HCT116 (cell line): Measurements from ENCODE around the gene DOCK4. TPM values are rescaled to one million over a fixed set of nuclear protein-coding genes. Genes with fewer than 3 reads are reported as not detected.

Experiments
- ATAC-seq: fragments of 200-7000 bp; cut with Tn5 transposase; 2 replicates; pipeline ENCODE4 v1.9.1; 2020; ENCODE audit warnings: mild to moderate bottlenecking, moderate library complexity
- BruUV-seq: library from RNA; stranded (reverse); fragments of 400-500 nt; replicated peaks from 2 replicates; lab custom pipeline; 2021; lab: Mats Ljungman, UMichigan
- CTCF ChIA-PET: fragments of 300-600 bp; sonication (Branson Sonifier 250); formaldehyde crosslinking; loops from one replicate; lab custom pipeline; 2021; ENCODE audit warnings: antibody characterized with exemption; lab: Charles Lee
- POLR2A ChIA-PET: fragments of 300-600, 350-600 bp; sonication (Branson Sonifier 250); formaldehyde crosslinking; loops from one replicate; lab custom pipeline; 2021; ENCODE audit warnings: antibody characterized with exemption; lab: Charles Lee
- RAD21 ChIA-PET, 2 experiments: fragments of 300-600 bp; sonication (Branson Sonifier 250); formaldehyde crosslinking; loops; one replicate each; lab custom pipeline; 2023; ENCODE audit warnings: low total read pairs in 2 of 2; ENCODE audit not compliant: uncharacterized antibody in 2 of 2, unreplicated experiment in 2 of 2, low non-redundant PET in 1 of 2; lab: Charles Lee
- DNase-seq: peaks from one replicate; pipeline ENCODE4 v3.0.0-alpha.2; 2010; ENCODE audit warnings: low read depth, low spot score
- H2AFZ ChIP-seq: fragments of 200-600 bp; shearing (Covaris generic), sonication (generic); 2 replicates; pipeline ENCODE4 v1.6.1; 2017; ENCODE audit warnings: low read depth, mixed run types, mixed read lengths, antibody characterized with exemption, low read length; ENCODE audit not compliant: poor library complexity, severe bottlenecking
- H3K27ac ChIP-seq: 2 replicates; pipeline ENCODE4 v1.5.1; 2012; ENCODE audit warnings: low read depth, low read length
- H3K27me3 ChIP-seq: fragments of 200-600 bp; sonication (generic); 2 replicates; pipeline ENCODE4 v1.6.1; 2016; ENCODE audit warnings: mixed run types, low read length, mixed read lengths; ENCODE audit not compliant: insufficient read depth
- H3K36me3 ChIP-seq, 2 experiments: fragments of 200-500 bp in 1 of 2; fragments of 200-600 bp in 1 of 2; sonication (Bioruptor generic) in 1 of 2; sonication (generic) in 1 of 2; 2 replicates each; pipeline versions ENCODE4 v1.5.1 to v1.6.1; 2014 to 2016; ENCODE audit warnings: low read length in 2 of 2, inconsistent platforms in 1 of 2, mixed read lengths in 1 of 2, mixed run types in 1 of 2; ENCODE audit not compliant: insufficient read depth in 2 of 2, control insufficient read depth in 1 of 2
- H3K4me1 ChIP-seq, 2 experiments: fragments of 200-600 bp in 1 of 2; sonication (generic) in 1 of 2; 2 replicates each; pipeline versions ENCODE4 v1.5.1 to v1.6.1; 2012 to 2017; ENCODE audit warnings: low read length in 2 of 2, inconsistent platforms in 1 of 2, mild to moderate bottlenecking in 1 of 2, mixed read lengths in 1 of 2, mixed run types in 1 of 2, moderate library complexity in 1 of 2; ENCODE audit not compliant: insufficient read depth in 2 of 2, control insufficient read depth in 1 of 2
- H3K4me2 ChIP-seq: fragments of 200-600 bp; sonication (generic); 2 replicates; pipeline ENCODE4 v1.6.1; 2017; ENCODE audit warnings: mixed run types, low read length, mixed read lengths
- H3K4me3 ChIP-seq, 2 experiments: fragments of 200-600 bp in 1 of 2; sonication (generic) in 1 of 2; replicated peaks in 1 of 2; 2 replicates each; pipeline ENCODE4 v1.5.1; 2011 to 2016; ENCODE audit warnings: low read length in 2 of 2, control low read depth in 1 of 2, low read depth in 1 of 2, mild to moderate bottlenecking in 1 of 2, mixed read lengths in 1 of 2, mixed run types in 1 of 2
- H3K79me2 ChIP-seq: fragments of 200-600 bp; sonication (generic); 2 replicates; pipeline ENCODE4 v1.6.1; 2017; ENCODE audit warnings: mild to moderate bottlenecking, mixed run types, low read length, moderate library complexity, mixed read lengths; ENCODE audit not compliant: insufficient read depth
- H3K9ac ChIP-seq: fragments of 200-600 bp; sonication (generic); 2 replicates; pipeline ENCODE4 v1.6.1; 2016; ENCODE audit warnings: low read length, mixed read lengths
- H3K9me2 ChIP-seq: fragments of 200-600 bp; sonication (generic), shearing (Covaris generic); 2 replicates; pipeline ENCODE4 v1.6.1; 2017; ENCODE audit warnings: mixed run types, mild to moderate bottlenecking, moderate library complexity; ENCODE audit not compliant: insufficient read depth
- H3K9me3 ChIP-seq, 2 experiments: fragments of 200-500 bp in 1 of 2; fragments of 200-600 bp in 1 of 2; sonication (Bioruptor generic) in 1 of 2; sonication (generic) in 1 of 2; 2 replicates each; pipeline ENCODE4 v1.6.1; 2014 to 2017; ENCODE audit warnings: low read length in 2 of 2, mixed read lengths in 2 of 2, inconsistent platforms in 1 of 2, low read depth in 1 of 2, mild to moderate bottlenecking in 1 of 2, mixed run types in 1 of 2, moderate library complexity in 1 of 2; ENCODE audit not compliant: control insufficient read depth in 1 of 2, insufficient read depth in 1 of 2
- H4K20me1 ChIP-seq: fragments of 200-600 bp; sonication (generic), shearing (Covaris generic); 2 replicates; pipeline ENCODE4 v1.6.1; 2017; ENCODE audit warnings: mixed run types, mild to moderate bottlenecking, moderate library complexity; ENCODE audit not compliant: insufficient read depth
- ATF3 ChIP-seq: IDR thresholded peaks from 2 replicates; pipeline ENCODE4 v1.6.1; 2012
- CBX3 ChIP-seq: IDR thresholded peaks from 2 replicates; pipeline ENCODE4 v1.6.1; 2012; ENCODE audit warnings: low read depth
- CEBPB ChIP-seq: IDR thresholded peaks from 2 replicates; pipeline ENCODE4 v1.6.1; 2012; ENCODE audit warnings: low read depth
- CTCF ChIP-seq, 3 experiments: fragments of 200-600 bp in 1 of 3; sonication (generic) in 1 of 3; IDR thresholded peaks in 2 of 3; conservative IDR thresholded peaks in 1 of 3; 2 replicates each; pipeline ENCODE4 v1.5.1; 2012 to 2017; ENCODE audit warnings: low read depth in 2 of 3, low read length in 2 of 3, antibody characterized with exemption in 1 of 3, borderline replicate concordance in 1 of 3, control low read depth in 1 of 3, mild to moderate bottlenecking in 1 of 3, mixed read lengths in 1 of 3, mixed run types in 1 of 3, moderate library complexity in 1 of 3; ENCODE audit not compliant: insufficient read depth in 1 of 3
- EGR1 ChIP-seq: IDR thresholded peaks from 2 replicates; pipeline ENCODE4 v1.6.1; 2012; ENCODE audit warnings: low read depth
- ELF1 ChIP-seq: IDR thresholded peaks from 2 replicates; pipeline ENCODE4 v1.6.1; 2012; ENCODE audit warnings: low read depth, borderline replicate concordance
- EZH2phosphoT487 ChIP-seq: fragments of 200-600 bp; IDR thresholded peaks from 2 replicates; pipeline ENCODE4 v1.6.1; 2018; ENCODE audit warnings: antibody characterized with exemption, borderline replicate concordance
- JUND ChIP-seq: IDR thresholded peaks from 2 replicates; pipeline ENCODE4 v1.6.1; 2012
- MAX ChIP-seq: IDR thresholded peaks from 2 replicates; pipeline ENCODE4 v1.6.1; 2012
- POLR2AphosphoS5 ChIP-seq: IDR thresholded peaks from 2 replicates; pipeline ENCODE4 v1.6.1; 2011; ENCODE audit warnings: mild to moderate bottlenecking, low read depth, low read length, moderate library complexity
- RAD21 ChIP-seq: IDR thresholded peaks from 2 replicates; pipeline ENCODE4 v1.6.1; 2012; ENCODE audit warnings: low read depth, mild to moderate bottlenecking
- SIN3A ChIP-seq: IDR thresholded peaks from 2 replicates; pipeline ENCODE4 v1.6.1; 2012; ENCODE audit warnings: low read depth
- TCF7L2 ChIP-seq: IDR thresholded peaks from 2 replicates; pipeline ENCODE4 v1.7.0; 2011; ENCODE audit warnings: borderline replicate concordance, inconsistent platforms; ENCODE audit not compliant: insufficient read depth, insufficient read length; ENCODE audit errors: extremely low read depth
- YY1 ChIP-seq: IDR thresholded peaks from 2 replicates; pipeline ENCODE4 v1.6.1; 2011; ENCODE audit warnings: low read length, low read depth, moderate library complexity, mild to moderate bottlenecking; ENCODE audit not compliant: insufficient replicate concordance; ENCODE audit errors: extremely low read depth
- ZFX ChIP-seq: fragments of 450-650 bp; IDR thresholded peaks from 2 replicates; pipeline ENCODE4 v1.6.1; 2017
- ZNF274 ChIP-seq: fragments of 200-500 bp; sonication (Bioruptor generic); IDR thresholded peaks from 2 replicates; pipeline ENCODE4 v1.6.1; 2014; ENCODE audit warnings: mild to moderate bottlenecking, low read depth, low read length, inconsistent platforms
- intact Hi-C: fragments of 100-400 bp; cut with micrococcal nuclease; formaldehyde crosslinking; loops from 2 replicates; pipeline ENCODE4 v1.10.0; 2022
- total RNA-seq: library from RNA; stranded (reverse); gene quantifications from one replicate; pipeline ENCODE4 v1.2.1, GENCODE V29; 2021; ENCODE audit not compliant: unreplicated experiment

Gene DOCK4
- total RNA-seq, 1 experiment from 2014 or later = 2.2 TPM

- Histone ChIP-seq H2AFZ (no peak overlapping the region), H3K4me2 (no peak overlapping the region), H3K36me3 (no peaks in the 10 kb centered on the region), H3K27me3 (no peaks in the 10 kb centered on the region), H3K4me3 (no peak overlapping the region), H4K20me1 (no peaks in the 10 kb centered on the region), H3K4me1 (no peaks in the 10 kb centered on the region), H3K9me2 (no peaks in the 10 kb centered on the region), H3K27ac (no peak overlapping the region), H3K9me3 (no peaks in the 10 kb centered on the region), H3K79me2 (no peaks in the 10 kb centered on the region), H3K9ac (no peak overlapping the region)
- ChIA-PET POLR2A (no interaction called here), RAD21 (no interaction called here), CTCF (no interaction called here)
- intact Hi-C loops = no loop called here
- no peak for ATAC-seq
- no peak for DNase-seq
- TF ChIP-seq ATF3 = no peak
- no peak for TF ChIP-seq EZH2phosphoT487
- no peak for TF ChIP-seq RAD21
- no peak for TF ChIP-seq MAX
- no peak for TF ChIP-seq SIN3A
- TF ChIP-seq CBX3 = no peak
- no peak for TF ChIP-seq EGR1
- TF ChIP-seq ZFX = no peak
- no peak for TF ChIP-seq TCF7L2
- no peak for TF ChIP-seq YY1
- TF ChIP-seq CTCF (IDR thresholded peaks at IDR 0.05 in 2 of 3, conservative IDR thresholded peaks at IDR 0.05 in 1 of 3; ENCODE audit: borderline replicate concordance in 1 of 3, insufficient read depth in 1 of 3, low read depth in 2 of 3, low read length in 2 of 3) = no peak
- no peak for TF ChIP-seq CEBPB
- no peak for TF ChIP-seq JUND
- no peak for TF ChIP-seq ELF1
- no peak for TF ChIP-seq POLR2AphosphoS5
- no peak for TF ChIP-seq ZNF274
- BruUV-seq = no TSS peak
Observed at GRCh38 chr7:111986601-111987000, 219.6 kb downstream of the DOCK4 start.
